Erythroblast (primary cell): ENCODE results near the gene WDR19.

Experiments
- GATA1 ChIP-seq: IDR thresholded peaks from 2 replicates; pipeline ENCODE4 v1.6.1; 2011; ENCODE audit warnings: low read depth, mild to moderate bottlenecking, control low read depth, low read length, moderate library complexity
- POLR2A ChIP-seq: IDR thresholded peaks from 2 replicates; pipeline ENCODE4 v1.6.1; 2011; ENCODE audit warnings: mild to moderate bottlenecking, low read length

GRCh38 chr4:39280770-39281169, 98.4 kb downstream of the WDR19 start:
- TF ChIP-seq POLR2A (no peak), GATA1 (no peak)
